ENCODE results near the gene SKOR1.

The SKOR1 gene

GRCh38 chr15:67794832-67795574, 30.3 kb upstream of the SKOR1 start:
- DNase-seq (ENCODE audit: low read depth): peak; percentile 53

- DNase-seq (ENCODE audit: low read depth): no peak
These were observed 28.8 kb upstream of the SKOR1 start for GRCh38 chr15:67796196-67797127.

GRCh38 chr15:67799801-67800205, 25.5 kb upstream of the SKOR1 start:
- no peak for DNase-seq (ENCODE audit: low read depth)

- no peak for DNase-seq (ENCODE audit: low read depth)
These were observed 24.2 kb upstream of the SKOR1 start for GRCh38 chr15:67801142-67801541.

GRCh38 chr15:67801926-67802914, 23.1 kb upstream of the SKOR1 start:
- DNase-seq (ENCODE audit: low read depth): no peak

- DNase-seq (ENCODE audit: low read depth): no peak
These were observed 22.0 kb upstream of the SKOR1 start for GRCh38 chr15:67803299-67803698.

- DNase-seq (ENCODE audit: low read depth): no peak
These were observed 21.1 kb upstream of the SKOR1 start for GRCh38 chr15:67803996-67804843.

- no peak for DNase-seq (ENCODE audit: low read depth)
These were observed 20.2 kb upstream of the SKOR1 start for GRCh38 chr15:67805008-67805665.

GRCh38 chr15:67805666-67806516, 19.4 kb upstream of the SKOR1 start:
- no peak for DNase-seq (ENCODE audit: low read depth)

- DNase-seq (ENCODE audit: low read depth): no peak
These were observed 18.8 kb upstream of the SKOR1 start for GRCh38 chr15:67806536-67806935.

- DNase-seq (ENCODE audit: low read depth): no peak
These were observed 18.2 kb upstream of the SKOR1 start for GRCh38 chr15:67807141-67807540.

- no peak for DNase-seq (ENCODE audit: low read depth)
These were observed 17.5 kb upstream of the SKOR1 start for GRCh38 chr15:67807836-67808235.

GRCh38 chr15:67808821-67809220, 16.5 kb upstream of the SKOR1 start:
- no peak for DNase-seq (ENCODE audit: low read depth)

- DNase-seq (ENCODE audit: low read depth): no peak
These were observed 15.9 kb upstream of the SKOR1 start for GRCh38 chr15:67809441-67809840.

GRCh38 chr15:67809866-67810265, 15.4 kb upstream of the SKOR1 start:
- DNase-seq (ENCODE audit: low read depth): no peak

GRCh38 chr15:67812241-67812644, 13.1 kb upstream of the SKOR1 start:
- no peak for DNase-seq (ENCODE audit: low read depth)

GRCh38 chr15:67813104-67813634, 12.1 kb upstream of the SKOR1 start:
- no peak for DNase-seq (ENCODE audit: low read depth)

- no peak for DNase-seq (ENCODE audit: low read depth)
These were observed 10.2 kb upstream of the SKOR1 start for GRCh38 chr15:67815036-67815592.

- DNase-seq (ENCODE audit: low read depth): no peak
These were observed 8.6 kb upstream of the SKOR1 start for GRCh38 chr15:67816668-67817067.

All from activated T-cell treated with anti-CD3 and anti-CD28 coated beads for 48 hours (primary cell).